Left lung (tissue), 10 donors: ENCODE measurements around the gene SH3YL1. TPM values are rescaled to one million over a fixed set of nuclear protein-coding genes. Genes with fewer than 3 reads are reported as not detected.

Experiments used
- ATAC-seq: fragments of 200-7000 bp; cut with Tn5 transposase; one replicate; pipeline ENCODE4 v1.9.1; 2020; ENCODE audit warnings: moderate library complexity
- DNase-seq, 4 donors: peaks; one replicate each; pipeline ENCODE4 v3.0.0-alpha.2; 2013 to 2020
- H3K27ac ChIP-seq, 2 donors: fragments of 200-600 bp; sonication (generic) in 1 of 2; one replicate each; pipeline versions ENCODE4 v1.5.0 to v1.8.0; 2020 to 2021
- H3K27me3 ChIP-seq, 2 donors: fragments of 200-600 bp; sonication (generic) in 1 of 2; one replicate each; pipeline versions ENCODE4 v1.5.0 to v1.8.0; 2020 to 2021
- H3K36me3 ChIP-seq, 2 donors: fragments of 200-600 bp; sonication (generic) in 1 of 2; one replicate each; pipeline versions ENCODE4 v1.5.0 to v1.8.0; 2020 to 2021
- H3K4me1 ChIP-seq, 2 donors: fragments of 200-600 bp; one replicate each; pipeline ENCODE4 v1.8.0; 2021
- H3K4me3 ChIP-seq, 2 donors: fragments of 200-600 bp; sonication (generic) in 1 of 2; one replicate each; pipeline versions ENCODE4 v1.5.0 to v1.8.0; 2020 to 2021; ENCODE audit warnings: mild to moderate bottlenecking in 1 of 2
- H3K9me3 ChIP-seq, 2 donors: fragments of 200-600 bp; sonication (generic) in 1 of 2; one replicate each; pipeline versions ENCODE4 v1.5.0 to v1.8.0; 2020 to 2021
- CTCF ChIP-seq, 2 donors: fragments of 200-600 bp; sonication (generic) in 1 of 2; IDR thresholded peaks; one replicate each; pipeline versions ENCODE4 v1.5.0 to v1.8.0; 2021; ENCODE audit warnings: antibody characterized with exemption in 2 of 2
- intact Hi-C, 2 donors: fragments of 100-400 bp; cut with DNase I; formaldehyde crosslinking; loops; one replicate each; pipeline versions ENCODE4 v1.11.2 to v1.14.2; 2022
- polyA plus RNA-seq, 6 donors: library from polyadenylated mRNA; unstranded; fragments of 120-200 nt; gene quantifications; one replicate each; pipeline ENCODE4 v1.2.1, GENCODE V29; 2013; ENCODE audit not compliant: insufficient read length in 6 of 6
- total RNA-seq, 2 donors: library from RNA; stranded (reverse); fragmentation: NEBNext Ultra II Directional; extraction: Animal tissue kit (Norgen Biotek cat#: 25700); gene quantifications; one replicate each; pipeline ENCODE4 v1.2.1, GENCODE V29; 2021
- donor health status: DM: no; HTN: yes; CAD: no.
- donor health status: DM: no; HTN: no; CAD: no.

SH3YL1 gene
- total and polyA plus RNA-seq, 8 donors: 49.1 to 157 (median 112) TPM

DNA sequence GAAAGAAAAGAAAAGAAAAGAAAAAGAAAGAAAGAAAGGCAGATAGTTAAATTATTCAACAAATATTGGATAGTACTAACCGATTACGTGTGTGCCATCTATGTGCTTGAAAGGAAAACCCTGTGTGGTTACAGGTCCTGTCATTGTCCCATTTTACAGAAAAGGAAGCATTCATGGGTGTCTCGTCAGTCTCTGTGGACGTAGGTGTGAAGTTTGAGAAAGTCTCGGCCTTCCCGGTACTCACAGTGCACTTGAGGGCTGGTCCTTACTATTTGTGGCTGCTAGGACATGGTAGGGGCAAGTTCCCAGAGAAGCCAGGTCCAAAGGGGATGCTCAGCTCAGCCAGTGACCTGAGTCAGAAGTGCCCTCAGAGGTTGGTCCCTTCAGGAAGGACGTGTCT is 19.3 kb downstream of the SH3YL1 start:
- ATAC-seq (no peak), DNase-seq (no peak)
- Histone ChIP-seq H3K4me3 (no peak overlapping the region), H3K27me3 (no peaks in the 10 kb centered on the region), H3K9me3 (no peaks in the 10 kb centered on the region), H3K4me1 (no peaks in the 10 kb centered on the region), H3K36me3 (peaks cover 0 to 54% of the 10 kb centered on the region in 2 donors), H3K27ac (no peak overlapping the region)
- no peak for TF ChIP-seq CTCF (IDR thresholded peaks at IDR 0.05)
- intact Hi-C loops: no loop called here

GRCh38 chr2:238869-239268 is 25.0 kb downstream of the SH3YL1 start:
- no peaks in the 10 kb centered on the region for H3K27me3 ChIP-seq
- TF ChIP-seq CTCF (IDR thresholded peaks at IDR 0.05): no peak
- DNase-seq (no peak), ATAC-seq (no peak)
- peaks cover 0 to 28% of the 10 kb centered on the region in 2 donors for H3K36me3 ChIP-seq
- no peak overlapping the region for H3K27ac ChIP-seq
- H3K4me1 ChIP-seq: no peaks in the 10 kb centered on the region
- no peak overlapping the region for H3K4me3 ChIP-seq
- intact Hi-C loops: no loop called here
- no peaks in the 10 kb centered on the region for H3K9me3 ChIP-seq

DNA sequence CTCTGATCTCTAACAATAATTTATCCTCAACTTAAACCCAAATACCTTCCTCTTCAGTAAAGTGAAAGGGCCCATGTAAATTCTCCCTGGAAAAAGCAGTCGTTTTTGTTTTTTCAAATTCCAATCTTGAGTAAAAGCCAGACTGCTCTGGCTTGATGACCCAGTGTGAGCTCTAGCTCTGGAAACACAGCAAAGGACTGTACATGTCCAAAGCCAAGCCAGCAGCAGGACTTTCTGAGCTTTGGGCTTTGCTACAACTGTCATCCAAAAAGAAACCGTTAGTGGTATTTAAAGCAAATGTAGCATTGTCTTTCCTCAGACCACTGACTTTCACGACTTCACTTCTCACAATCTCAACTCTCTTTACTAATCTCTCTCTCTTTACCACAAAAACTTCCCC is 25.4 kb downstream of the SH3YL1 start:
- Histone ChIP-seq H3K27me3 (no peaks in the 10 kb centered on the region), H3K27ac (no peak overlapping the region), H3K4me3 (no peak overlapping the region), H3K4me1 (no peaks in the 10 kb centered on the region), H3K36me3 (peaks cover 0 to 28% of the 10 kb centered on the region in 2 donors), H3K9me3 (no peaks in the 10 kb centered on the region)
- intact Hi-C loops: no loop called here
- peak in 1 of 4 donors; percentile 32 for DNase-seq
- TF ChIP-seq CTCF (IDR thresholded peaks at IDR 0.05): no peak
- ATAC-seq: no peak

GRCh38 chr2:237878-238277 is 26.0 kb downstream of the SH3YL1 start:
- no peak for TF ChIP-seq CTCF (IDR thresholded peaks at IDR 0.05)
- no peaks in the 10 kb centered on the region for H3K9me3 ChIP-seq
- no peaks in the 10 kb centered on the region for H3K27me3 ChIP-seq
- H3K4me3 ChIP-seq: no peak overlapping the region
- intact Hi-C loops: no loop called here
- peaks cover 0 to 27% of the 10 kb centered on the region in 2 donors for H3K36me3 ChIP-seq
- DNase-seq (no peak), ATAC-seq (no peak)
- H3K27ac ChIP-seq: no peak overlapping the region
- H3K4me1 ChIP-seq: no peaks in the 10 kb centered on the region

DNA sequence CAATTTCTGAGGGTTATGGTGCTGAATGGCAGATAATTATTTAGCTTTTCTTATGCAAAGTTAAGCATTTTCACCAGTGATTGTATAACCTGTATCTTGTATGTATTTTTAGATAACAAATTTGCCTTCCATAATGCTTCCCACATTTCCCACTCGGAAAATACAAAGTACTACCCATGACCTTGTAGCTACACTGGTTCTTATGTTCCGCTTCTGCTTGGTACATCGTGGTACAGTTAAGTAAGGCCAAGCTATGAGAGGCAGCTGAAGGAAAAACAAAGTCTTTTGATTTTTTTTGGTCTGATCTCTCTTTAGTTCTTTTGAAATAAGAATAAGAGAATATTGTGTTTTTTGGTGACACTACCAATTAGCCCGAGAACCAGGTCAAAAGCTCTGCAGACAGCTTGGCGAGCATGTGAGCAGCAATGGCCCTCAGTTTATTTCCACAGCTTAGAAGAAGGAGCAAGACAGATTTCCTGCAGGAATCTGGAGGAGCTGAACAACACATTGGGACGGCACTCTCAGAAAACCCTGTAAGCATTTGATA is 26.8 kb downstream of the SH3YL1 start:
- intact Hi-C loops: no loop called here
- no peak overlapping the region for H3K4me3 ChIP-seq
- no peaks in the 10 kb centered on the region for H3K9me3 ChIP-seq
- H3K36me3 ChIP-seq: peaks cover 0 to 22% of the 10 kb centered on the region in 2 donors
- DNase-seq: no peak
- H3K4me1 ChIP-seq: no peaks in the 10 kb centered on the region
- no peak for ATAC-seq
- no peak overlapping the region for H3K27ac ChIP-seq
- TF ChIP-seq CTCF (IDR thresholded peaks at IDR 0.05): no peak
- no peaks in the 10 kb centered on the region for H3K27me3 ChIP-seq
